PFSK-1 (cell line): ENCODE measurements around the gene NRG3.

Source experiments
- FOXP2 ChIP-seq: optimal IDR thresholded peaks from 2 replicates; pipeline ENCODE3; 2011; ENCODE audit warnings: borderline replicate concordance, control low read depth, inconsistent platforms; ENCODE audit not compliant: insufficient read depth; ENCODE audit errors: extremely low read length, extremely low read depth
- POLR2AphosphoS5 ChIP-seq: IDR thresholded peaks from 2 replicates; pipeline ENCODE4 v1.6.1; 2012; ENCODE audit warnings: low read depth, mild to moderate bottlenecking, control low read depth, low read length, moderate library complexity
- REST ChIP-seq, 2 experiments: IDR thresholded peaks; 2 replicates each; pipeline versions ENCODE4 v1.6.1 to v1.8.0; 2011 to 2012; ENCODE audit warnings: low read depth in 2 of 2, low read length in 2 of 2, control low read depth in 1 of 2, inconsistent platforms in 1 of 2, mild to moderate bottlenecking in 1 of 2, moderate library complexity in 1 of 2; ENCODE audit not compliant: insufficient read depth in 1 of 2
- TAF1 ChIP-seq: IDR thresholded peaks from 2 replicates; pipeline ENCODE4 v1.6.1; 2012; ENCODE audit warnings: low read length, control low read depth, borderline replicate concordance; ENCODE audit not compliant: insufficient read depth

GRCh38 chr10:82685087-82685486, 810.1 kb downstream of the NRG3 start:
- TF ChIP-seq REST (IDR thresholded peaks at IDR 0.05; ENCODE audit: insufficient read depth in 1 of 2, low read depth in 2 of 2, low read length in 2 of 2) (no peak), POLR2AphosphoS5 (no peak), FOXP2 (no peak), TAF1 (no peak)
